Measurements from ENCODE around the gene KRTDAP.

KRTDAP gene

GRCh38 chr19:35490364-35490763, at the start of gene KRTDAP:
Gene KRTDAP, minus strand, starts transcription at chr19:35490464. Its CDS starts 22 bp downstream, at chr19:35490442.
- no peak for DNase-seq (ENCODE audit: low read depth in 2 of 3, low spot score in 2 of 3)

GRCh38 chr19:35539850-35540249, 49.6 kb upstream of the KRTDAP start:
- no peak for DNase-seq (ENCODE audit: low read depth in 2 of 3, low spot score in 2 of 3)

- DNase-seq (ENCODE audit: low read depth in 2 of 3, low spot score in 2 of 3) = no peak
Measured at GRCh38 chr19:35539314-35539713, 49.0 kb upstream of the KRTDAP start.

DNA sequence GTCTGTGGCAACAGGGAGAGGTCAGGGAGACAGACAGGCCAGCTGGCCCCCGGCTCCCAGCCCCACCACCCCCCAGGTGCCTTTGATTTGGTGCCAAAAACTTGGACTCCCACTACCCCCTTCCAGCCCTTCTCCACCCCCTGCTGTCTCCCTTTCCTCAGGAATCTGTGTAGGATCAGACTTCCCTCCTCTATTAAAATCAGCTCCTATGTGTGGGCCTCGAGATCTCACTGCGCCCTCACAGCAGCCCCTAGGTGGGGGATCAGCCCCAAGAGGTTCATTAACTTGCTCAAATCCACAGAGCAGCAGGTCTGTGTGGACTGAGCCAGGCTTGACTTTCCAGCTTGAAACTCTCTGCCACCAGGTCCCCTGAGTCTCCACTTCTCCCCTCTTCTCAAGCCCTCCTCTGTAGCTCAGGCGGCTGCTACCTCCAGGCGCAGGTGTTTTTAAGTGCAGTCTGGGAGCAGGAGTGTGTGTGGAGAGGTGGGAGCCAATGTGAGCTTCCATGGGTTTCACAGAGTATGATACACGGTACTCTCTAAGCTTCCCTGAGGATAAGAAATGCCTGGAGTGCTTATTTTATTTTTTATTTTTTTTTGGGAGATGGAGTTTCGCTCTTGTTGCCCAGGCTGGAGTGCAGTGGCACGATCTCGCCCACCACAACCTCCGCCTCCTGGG, 44.7 kb upstream of the KRTDAP start:
- DNase-seq (ENCODE audit: low read depth in 2 of 3, low spot score in 2 of 3) = no peak

DNA sequence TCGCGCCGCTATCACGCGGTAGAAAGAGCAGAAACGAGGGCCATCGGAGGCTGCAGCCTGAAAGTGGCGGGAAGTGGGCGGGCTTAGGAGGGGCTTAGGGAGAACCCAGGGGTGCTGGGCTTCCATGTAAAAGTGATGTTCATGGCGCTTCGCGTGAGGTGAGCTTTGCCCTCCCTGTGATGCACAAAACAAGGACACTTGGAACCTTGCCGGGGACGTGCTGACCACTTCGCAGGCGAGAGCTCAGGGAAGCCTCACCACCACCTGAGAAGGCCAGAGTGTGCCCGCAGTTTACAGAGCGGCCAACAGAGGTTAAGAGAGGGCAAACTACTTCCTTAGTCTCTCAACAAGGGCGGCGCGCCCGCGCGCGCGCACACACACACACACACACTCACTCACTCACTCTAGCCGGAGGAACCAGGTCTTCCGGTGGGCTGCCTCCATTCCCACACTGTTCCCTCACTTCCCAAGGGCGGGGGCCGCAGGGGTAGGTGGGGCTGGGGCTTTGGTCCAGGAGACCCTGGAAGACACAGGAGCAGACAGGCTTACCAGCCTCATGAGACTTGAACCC, 43.6 kb upstream of the KRTDAP start:
- no peak for DNase-seq (ENCODE audit: low read depth in 2 of 3, low spot score in 2 of 3)

- DNase-seq (ENCODE audit: low read depth in 2 of 3, low spot score in 2 of 3) = no peak
Measured at GRCh38 chr19:35533201-35533821, 43.0 kb upstream of the KRTDAP start, which contains the start of gene GAPDHS. Gene GAPDHS, plus strand, starts transcription at chr19:35533456. Its CDS starts 72 bp downstream, at chr19:35533528.

DNA sequence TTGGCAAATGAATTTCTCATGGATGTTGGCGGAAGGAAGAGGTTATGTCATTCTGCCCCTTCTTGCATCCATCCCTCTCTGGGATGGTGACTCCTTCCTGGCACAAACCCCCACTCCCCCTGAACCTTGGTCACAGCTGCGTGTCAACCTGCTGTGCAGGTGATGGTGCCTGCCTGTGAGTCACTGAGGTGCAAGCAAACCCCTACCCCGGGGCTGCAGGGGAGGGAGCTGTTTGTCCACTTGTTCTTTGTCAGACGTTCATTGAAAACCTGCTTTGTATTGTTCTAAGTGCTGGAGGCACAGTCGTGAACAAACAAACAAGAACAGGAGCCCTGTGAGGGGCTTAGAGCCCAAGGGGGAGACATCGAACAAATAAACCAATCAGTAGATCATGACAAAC, 41.0 kb upstream of the KRTDAP start:
- DNase-seq (ENCODE audit: low read depth in 2 of 3, low spot score in 2 of 3) = no peak

GRCh38 chr19:35529241-35530218, 39.3 kb upstream of the KRTDAP start:
- no peak for DNase-seq (ENCODE audit: low read depth in 2 of 3, low spot score in 2 of 3)

- DNase-seq (ENCODE audit: low read depth in 2 of 3, low spot score in 2 of 3) = no peak
Measured at GRCh38 chr19:35528218-35529038, 38.2 kb upstream of the KRTDAP start, which contains the start of gene SBSN. Gene SBSN, minus strand, starts transcription at chr19:35528311. Its CDS starts 30 bp downstream, at chr19:35528281.

GRCh38 chr19:35525873-35526272, 35.6 kb upstream of the KRTDAP start:
- no peak for DNase-seq (ENCODE audit: low read depth in 2 of 3, low spot score in 2 of 3)

GRCh38 chr19:35524181-35524837, 34.0 kb upstream of the KRTDAP start:
- no peak for DNase-seq (ENCODE audit: low read depth in 2 of 3, low spot score in 2 of 3)

- no peak for DNase-seq (ENCODE audit: low read depth in 2 of 3, low spot score in 2 of 3)
Measured at GRCh38 chr19:35522745-35523327, 32.6 kb upstream of the KRTDAP start.

GRCh38 chr19:35521124-35521743, 31.0 kb upstream of the KRTDAP start:
- DNase-seq (ENCODE audit: low read depth in 2 of 3, low spot score in 2 of 3) = no peak

DNA sequence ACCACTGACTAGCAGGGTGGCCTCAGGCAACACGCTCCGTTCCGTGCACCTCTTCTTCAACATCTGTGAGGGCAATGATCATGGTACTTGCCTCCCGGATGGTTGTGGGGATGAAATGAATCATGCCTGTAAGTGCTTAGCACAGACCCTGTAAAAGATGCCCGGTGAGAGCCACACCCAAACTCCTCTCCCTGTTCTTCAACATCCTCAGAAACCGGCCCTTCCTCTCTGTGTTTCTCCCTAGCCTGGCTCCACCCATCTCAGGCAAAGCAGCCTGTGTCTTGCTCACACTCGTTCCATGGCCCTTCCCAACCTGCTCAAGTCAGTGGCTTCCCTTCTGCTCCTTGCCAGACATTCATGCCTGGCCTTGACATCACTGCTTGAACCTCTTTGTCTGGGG, 29.0 kb upstream of the KRTDAP start:
- no peak for DNase-seq (ENCODE audit: low read depth in 2 of 3, low spot score in 2 of 3)

DNA sequence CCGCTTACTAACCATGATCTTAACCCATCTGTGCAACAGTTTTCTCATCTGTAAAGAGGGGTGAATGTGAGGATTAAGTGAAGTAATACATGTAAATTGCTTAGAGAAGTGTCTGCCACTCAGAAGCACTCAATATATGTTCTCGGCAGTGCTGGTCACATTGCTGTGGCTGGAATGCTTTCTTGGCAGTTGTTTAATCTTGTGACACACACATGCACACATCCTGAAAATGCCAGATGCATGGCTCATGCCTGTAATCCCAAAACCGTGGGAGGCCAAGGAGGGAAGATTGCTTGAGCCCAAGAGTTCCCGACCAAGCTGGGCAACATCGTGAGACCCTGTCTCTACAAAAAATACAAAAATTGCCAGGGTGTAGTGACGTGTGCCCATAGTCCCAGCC, 28.0 kb upstream of the KRTDAP start:
- DNase-seq (ENCODE audit: low read depth in 2 of 3, low spot score in 2 of 3) = no peak

GRCh38 chr19:35517342-35517741, 27.1 kb upstream of the KRTDAP start:
- no peak for DNase-seq (ENCODE audit: low read depth in 2 of 3, low spot score in 2 of 3)

DNA sequence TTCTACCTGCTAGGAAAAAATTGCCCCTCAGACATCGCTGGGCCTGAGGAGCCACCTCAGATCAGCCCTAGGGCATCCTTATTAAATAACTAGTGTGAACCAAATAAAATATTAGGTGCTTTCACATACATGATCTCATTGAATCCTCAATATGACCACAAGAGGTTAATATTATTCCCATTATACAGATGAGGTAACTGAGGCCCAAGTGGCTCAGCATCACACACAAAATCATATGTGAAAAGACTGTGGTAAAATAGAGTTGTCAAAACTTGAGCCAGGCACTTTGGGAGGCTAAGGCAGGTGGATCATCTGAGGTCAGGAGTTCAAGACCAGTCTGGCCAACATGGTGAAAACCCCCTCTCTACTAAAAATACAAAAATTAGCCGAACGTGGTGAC, 26.0 kb upstream of the KRTDAP start:
- DNase-seq (ENCODE audit: low read depth in 2 of 3, low spot score in 2 of 3) = no peak

DNA sequence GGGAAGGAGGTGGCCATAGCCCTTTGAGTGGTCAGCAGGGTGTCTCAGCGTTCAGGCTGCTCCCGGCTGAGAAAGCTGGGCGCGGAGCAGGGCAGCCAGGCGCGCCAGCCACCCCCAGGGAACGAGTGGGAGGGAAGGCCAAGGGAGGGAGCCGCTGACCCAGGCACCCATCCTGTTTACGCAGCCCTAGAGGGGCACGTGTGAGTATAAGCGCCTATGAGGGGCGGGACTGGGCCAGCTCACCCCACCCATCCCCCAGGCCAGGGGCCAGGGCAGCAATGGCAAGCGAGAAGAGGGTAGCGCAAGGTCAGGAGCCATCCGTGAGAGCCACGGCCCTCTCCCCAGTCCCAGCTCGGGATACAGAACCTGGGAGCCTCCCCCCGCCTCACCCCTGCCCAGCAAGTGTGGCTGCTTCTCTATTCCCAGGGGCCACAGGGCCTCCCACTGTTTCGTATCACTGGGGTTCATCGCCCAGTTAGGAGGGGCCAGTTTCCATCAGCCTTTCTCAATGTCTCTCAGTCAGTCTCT, 24.1 kb upstream of the KRTDAP start:
- DNase-seq (ENCODE audit: low read depth in 2 of 3, low spot score in 2 of 3) = no peak

Measured in activated CD8-positive, alpha-beta memory T cell treated with anti-CD3 and anti-CD28 coated beads for 48 hours (primary cell).